Measurements from ENCODE around the gene GLUL.

The GLUL gene

GRCh38 chr1:182388392-182389134 lies 3.0 kb downstream of the GLUL start:
- no peak for DNase-seq (ENCODE audit: low read depth)
- H3K4me3 ChIP-seq (ENCODE audit: low read depth, low read length), result peak overlapping the region; percentile 81

DNA sequence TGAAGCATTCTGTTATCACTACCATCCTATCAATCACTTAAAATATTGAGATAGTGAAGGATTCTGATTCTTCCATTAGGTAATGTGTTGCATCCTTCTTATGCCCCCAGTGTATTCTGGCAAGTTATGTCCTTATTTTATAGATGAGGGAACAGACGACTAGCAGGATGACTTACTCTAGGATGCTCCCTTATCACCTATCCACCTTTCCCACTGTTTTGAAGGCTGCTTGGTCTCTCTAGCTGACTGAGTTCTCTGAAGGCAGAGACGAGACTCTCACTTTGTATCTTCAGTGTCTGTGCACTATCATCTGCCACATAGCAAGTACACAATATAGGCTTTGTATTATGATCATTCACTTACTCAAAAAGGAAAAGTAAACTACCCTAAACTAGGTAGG lies 4.0 kb downstream of the GLUL start:
- no peak for DNase-seq (ENCODE audit: low read depth)
- no peak for TF ChIP-seq CTCF (conservative IDR thresholded peaks at IDR 0.05; ENCODE audit: low read depth, low read length)
- H3K4me3 ChIP-seq (ENCODE audit: low read depth, low read length), result no peak overlapping the region

More at GRCh38 chr1:182388392-182389134, 3.0 kb downstream of the GLUL start:
- TF ChIP-seq CTCF (conservative IDR thresholded peaks at IDR 0.05; ENCODE audit: low read depth, low read length), result no peak

GRCh38 chr1:182386980-182387379 lies 4.6 kb downstream of the GLUL start:
- no peak for DNase-seq (ENCODE audit: low read depth)
- no peak for TF ChIP-seq CTCF (conservative IDR thresholded peaks at IDR 0.05; ENCODE audit: low read depth, low read length)
- H3K4me3 ChIP-seq (ENCODE audit: low read depth, low read length), result no peak overlapping the region

DNA sequence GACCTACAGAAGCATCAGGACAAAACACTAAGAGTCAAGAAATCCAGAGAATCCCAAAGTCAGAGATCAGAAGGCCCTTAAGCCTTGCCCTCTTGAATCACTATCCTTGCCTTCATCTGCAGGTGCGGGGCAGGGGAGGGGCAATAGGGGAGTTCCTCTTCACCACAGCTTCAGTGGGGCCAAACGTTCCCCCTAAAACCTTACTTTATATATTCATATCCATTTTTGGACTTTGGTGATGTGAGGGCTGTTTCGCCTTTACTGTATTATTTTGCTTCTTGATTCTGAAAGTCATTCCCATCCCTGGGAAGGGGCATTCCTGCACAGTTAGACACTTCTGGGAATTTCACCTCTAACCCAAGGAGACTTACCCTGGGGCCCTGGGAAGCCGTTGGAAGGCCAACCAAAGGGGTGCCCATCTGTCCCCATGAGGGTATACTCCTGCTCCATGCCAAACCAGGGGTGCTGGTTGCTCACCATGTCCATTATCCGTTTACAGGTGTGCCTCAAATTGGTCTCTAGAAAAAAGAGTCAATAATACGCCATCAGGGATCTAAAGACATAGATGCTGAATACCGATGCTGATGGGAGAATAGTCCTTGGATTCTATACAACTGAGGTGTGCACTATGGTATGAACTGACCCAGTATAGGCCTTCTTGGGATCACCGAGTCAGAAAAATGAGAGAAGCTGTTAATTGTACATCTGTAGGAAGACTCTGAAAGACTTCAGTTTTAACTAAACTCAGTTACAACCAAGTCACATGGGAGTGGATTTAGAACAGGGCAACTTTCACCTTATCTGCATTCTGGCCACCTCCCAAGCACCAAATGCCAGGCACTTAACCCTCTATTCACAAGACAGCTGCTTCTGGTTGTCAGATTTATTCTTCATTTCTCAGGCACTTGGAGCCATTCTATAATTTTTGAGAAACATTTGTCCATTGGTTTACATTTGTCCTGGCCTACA lies 5.4 kb downstream of the GLUL start:
- DNase-seq (ENCODE audit: low read depth), result no peak
- no peak overlapping the region for H3K4me3 ChIP-seq (ENCODE audit: low read depth, low read length)
- no peak for TF ChIP-seq CTCF (conservative IDR thresholded peaks at IDR 0.05; ENCODE audit: low read depth, low read length)

GRCh38 chr1:182384387-182384960 lies 7.1 kb downstream of the GLUL start:
- no peak for TF ChIP-seq CTCF (conservative IDR thresholded peaks at IDR 0.05; ENCODE audit: low read depth, low read length)
- no peak for DNase-seq (ENCODE audit: low read depth)
- no peak overlapping the region for H3K4me3 ChIP-seq (ENCODE audit: low read depth, low read length)

DNA sequence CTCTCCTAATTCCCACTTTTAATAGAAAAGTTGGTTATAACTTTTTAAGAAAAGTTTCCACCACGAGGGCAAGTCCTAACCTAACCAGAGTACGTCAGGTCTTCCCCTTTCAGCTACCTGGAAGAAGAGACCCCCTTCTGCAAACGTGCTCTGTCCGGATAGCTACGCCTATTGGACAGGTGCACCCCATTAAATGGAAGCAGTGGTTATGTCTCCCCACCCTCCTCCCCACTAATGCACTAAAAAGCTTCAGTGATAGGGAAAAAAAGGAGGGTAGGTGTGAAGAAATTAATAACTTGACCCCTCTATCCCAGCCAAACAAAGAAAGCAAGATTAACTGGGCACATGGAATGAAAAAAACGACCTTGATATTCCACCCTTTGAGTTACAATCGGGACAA lies 7.7 kb downstream of the GLUL start:
- no peak for DNase-seq (ENCODE audit: low read depth)
- no peak overlapping the region for H3K4me3 ChIP-seq (ENCODE audit: low read depth, low read length)
- no peak for TF ChIP-seq CTCF (conservative IDR thresholded peaks at IDR 0.05; ENCODE audit: low read depth, low read length)
